CD4-positive, CD25-positive, alpha-beta regulatory T cell (primary cell): ENCODE measurements around the gene PLCXD3. TPM values are rescaled to one million over a fixed set of nuclear protein-coding genes. Genes with fewer than 3 reads are reported as not detected.
A peak's percentile ranks its signal among the peaks of the same experiment; 100 is the strongest.
"Not testable (repeated sequence)": the region's sequence is repeated elsewhere in the genome, so short reads cannot be mapped to it uniquely, and the experiment has no call there.

ENCODE experiments used
- ATAC-seq, 2 donors: fragments of 150-1000 bp; cut with Tn5 transposase; one replicate each; pipeline ENCODE4 v1.10.0; 2021; ENCODE audit warnings: low read depth in 2 of 2, moderate number of reproducible peaks in 2 of 2, moderate library complexity in 1 of 2
- DNase-seq, 3 donors: peaks; one replicate each; pipeline versions ENCODE4 v3.0.0 to v3.0.0-alpha.2; 2012 to 2022; ENCODE audit warnings: mixed read lengths in 1 of 3
- H3K27ac ChIP-seq: one replicate; pipeline ENCODE4 v1.7.0; 2013; ENCODE audit warnings: mild to moderate bottlenecking, low read length; ENCODE audit not compliant: insufficient read depth, poor library complexity, severe bottlenecking
- H3K27me3 ChIP-seq: one replicate; pipeline ENCODE4 v1.7.0; 2013; ENCODE audit warnings: low read length; ENCODE audit not compliant: control insufficient read depth, insufficient read depth
- H3K36me3 ChIP-seq: one replicate; pipeline ENCODE4 v1.7.0; 2013; ENCODE audit warnings: mild to moderate bottlenecking, low read length, moderate library complexity; ENCODE audit not compliant: control insufficient read depth, insufficient read depth
- H3K4me1 ChIP-seq: 2 replicates; pipeline ENCODE4 v1.7.0; 2013; ENCODE audit warnings: mild to moderate bottlenecking, low read length; ENCODE audit not compliant: insufficient read depth, control insufficient read depth, poor library complexity, severe bottlenecking
- H3K4me3 ChIP-seq: one replicate; pipeline ENCODE4 v1.7.0; 2013; ENCODE audit warnings: low read depth, mild to moderate bottlenecking, low read length, moderate library complexity
- H3K9me3 ChIP-seq, 2 experiments: 1 replicate in 1 of 2; 2 replicates in 1 of 2; pipeline ENCODE4 v1.7.0; 2013; ENCODE audit warnings: low read length in 2 of 2, mild to moderate bottlenecking in 1 of 2, moderate library complexity in 1 of 2; ENCODE audit not compliant: control insufficient read depth in 2 of 2
- H3K27ac Mint-ChIP-seq, 3 donors: one replicate each; pipeline ENCODE4 v1.8.0; 2020 to 2022; ENCODE audit warnings: mild to moderate bottlenecking in 3 of 3, mixed read lengths in 3 of 3, moderate library complexity in 2 of 3
- H3K27me3 Mint-ChIP-seq: one replicate; pipeline ENCODE4 v1.8.0; 2022; ENCODE audit warnings: mild to moderate bottlenecking, mixed read lengths
- H3K36me3 Mint-ChIP-seq: one replicate; pipeline ENCODE4 v1.8.0; 2020; ENCODE audit warnings: mixed read lengths
- H3K4me1 Mint-ChIP-seq, 4 donors: one replicate each; pipeline ENCODE4 v1.8.0; 2020 to 2022; ENCODE audit warnings: mixed read lengths in 4 of 4, mild to moderate bottlenecking in 1 of 4
- H3K4me3 Mint-ChIP-seq, 4 donors: one replicate each; pipeline ENCODE4 v1.8.0; 2020 to 2022; ENCODE audit warnings: mild to moderate bottlenecking in 4 of 4, mixed read lengths in 4 of 4, moderate library complexity in 3 of 4
- H3K9me3 Mint-ChIP-seq, 7 donors: one replicate each; pipeline ENCODE4 v1.8.0; 2020 to 2022; ENCODE audit warnings: mixed read lengths in 7 of 7, mild to moderate bottlenecking in 3 of 7, moderate library complexity in 2 of 7
- polyA plus RNA-seq, 4 donors: library from polyadenylated mRNA; unstranded; fragments of 300-500 nt; fragmentation: Illumina TruSeq; gene quantifications; one replicate each; pipeline ENCODE4 v1.2.3, GENCODE V29; 2021
- total RNA-seq: library from RNA; stranded (reverse); gene quantifications from one replicate; pipeline ENCODE4 v1.2.3, GENCODE V29; 2022

PLCXD3 gene
- total and polyA plus RNA-seq, 5 donors from 2014 or later, result not detected

- not testable (repeated sequence) for H3K36me3 ChIP-seq, ATAC-seq, H3K4me1 Mint-ChIP-seq, H3K27ac Mint-ChIP-seq, DNase-seq, H3K36me3 Mint-ChIP-seq, H3K9me3 ChIP-seq, H3K4me1 ChIP-seq, H3K9me3 Mint-ChIP-seq, H3K4me3 ChIP-seq, H3K27ac ChIP-seq, H3K27me3 ChIP-seq, H3K4me3 Mint-ChIP-seq, H3K27me3 Mint-ChIP-seq
Measured at GRCh38 chr5:41322826-41323225, 187.6 kb downstream of the PLCXD3 start.

DNA sequence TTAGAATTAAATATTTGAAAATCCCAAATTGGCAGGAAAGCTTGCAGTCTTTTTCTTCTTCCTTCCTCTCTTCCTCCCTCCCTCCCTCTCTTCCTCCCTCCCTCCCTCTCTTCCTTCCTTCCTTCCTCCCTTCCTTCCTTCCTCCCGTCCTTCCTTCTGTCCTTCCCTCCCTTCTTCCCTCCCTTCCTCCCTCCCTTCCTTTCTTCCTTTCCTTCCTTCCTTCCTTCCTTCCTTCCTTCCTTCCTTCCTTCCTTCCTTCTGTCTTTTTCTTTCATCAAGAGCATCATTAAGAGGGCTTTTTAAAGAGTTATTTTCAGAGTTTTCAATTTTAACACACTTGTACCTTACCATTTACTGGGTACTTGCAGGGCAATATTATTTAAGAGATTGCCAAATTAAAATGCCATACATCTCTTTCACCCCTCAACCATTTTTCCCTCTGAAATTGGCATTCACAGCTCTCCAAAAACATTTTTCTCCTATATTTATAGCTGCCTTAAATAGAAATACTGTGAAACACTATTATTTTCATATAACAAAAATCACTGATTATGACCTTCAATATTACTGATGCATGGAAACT is 197.8 kb downstream of the PLCXD3 start:
- H3K9me3 ChIP-seq, result no peaks in the 10 kb centered on the region

GRCh38 chr5:41312066-41312465 is 198.3 kb downstream of the PLCXD3 start:
- H3K27ac Mint-ChIP-seq, result no peak overlapping the region
- no peaks in the 10 kb centered on the region for H3K27me3 ChIP-seq
- H3K27ac ChIP-seq, result no peak overlapping the region
- H3K4me1 Mint-ChIP-seq, result no peaks in the 10 kb centered on the region
- peaks cover 0 to 7% (median 2%) of the 10 kb centered on the region in 7 donors for H3K9me3 Mint-ChIP-seq
- ATAC-seq (no peak), DNase-seq (no peak)
- H3K4me3 ChIP-seq, result no peak overlapping the region
- H3K36me3 ChIP-seq, result no peaks in the 10 kb centered on the region
- H3K36me3 Mint-ChIP-seq, result no peaks in the 10 kb centered on the region
- no peaks in the 10 kb centered on the region for H3K4me1 ChIP-seq
- no peaks in the 10 kb centered on the region for H3K9me3 ChIP-seq
- no peak overlapping the region for H3K4me3 Mint-ChIP-seq
- no peaks in the 10 kb centered on the region for H3K27me3 Mint-ChIP-seq

More for the DNA sequence above, 197.8 kb downstream of the PLCXD3 start:
- Mint-ChIP-seq H3K36me3 (no peaks in the 10 kb centered on the region), H3K4me1 (no peaks in the 10 kb centered on the region), H3K27me3 (no peaks in the 10 kb centered on the region), H3K9me3 (peaks cover 0 to 7% (median 2%) of the 10 kb centered on the region in 7 donors), H3K27ac (peak overlapping the region in 1 of 3 donors; percentile 81), H3K4me3 (no peak overlapping the region)
- DNase-seq (no peak), ATAC-seq (no peak)
- no peaks in the 10 kb centered on the region for H3K36me3 ChIP-seq
- no peaks in the 10 kb centered on the region for H3K27me3 ChIP-seq
- H3K27ac ChIP-seq, result no peak overlapping the region
- H3K4me1 ChIP-seq, result no peaks in the 10 kb centered on the region
- H3K4me3 ChIP-seq, result no peak overlapping the region

GRCh38 chr5:41309275-41309674 is 201.1 kb downstream of the PLCXD3 start:
- Histone ChIP-seq H3K27ac (no peak overlapping the region), H3K27me3 (no peaks in the 10 kb centered on the region), H3K36me3 (no peaks in the 10 kb centered on the region), H3K4me3 (no peak overlapping the region), H3K4me1 (no peaks in the 10 kb centered on the region), H3K9me3 (no peaks in the 10 kb centered on the region)
- H3K4me3 Mint-ChIP-seq, result no peak overlapping the region
- no peaks in the 10 kb centered on the region for H3K4me1 Mint-ChIP-seq
- no peak for DNase-seq
- ATAC-seq, result no peak
- H3K27me3 Mint-ChIP-seq, result peaks cover 4% of the 10 kb centered on the region
- no peak overlapping the region for H3K27ac Mint-ChIP-seq
- H3K9me3 Mint-ChIP-seq, result peaks cover 0 to 4% (median under 1%) of the 10 kb centered on the region in 7 donors
- no peaks in the 10 kb centered on the region for H3K36me3 Mint-ChIP-seq

DNA sequence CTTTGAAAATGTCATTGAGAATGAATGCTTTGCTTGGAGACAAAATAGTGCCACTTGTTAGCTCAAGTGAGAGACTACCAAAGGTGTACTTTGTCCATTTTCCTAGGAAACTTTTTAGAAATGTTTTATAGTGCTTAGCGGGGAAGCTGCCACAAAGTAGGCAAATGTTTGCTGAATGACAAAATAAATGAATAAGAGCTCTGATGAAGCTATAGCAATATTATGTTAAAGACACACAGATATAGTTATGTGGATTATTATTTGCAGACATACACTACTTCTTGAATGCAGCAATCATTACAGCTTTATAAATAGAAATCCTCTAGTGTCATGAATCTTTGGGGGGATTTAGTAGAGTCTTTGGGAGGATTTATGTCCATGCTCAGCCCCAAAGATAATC is 204.4 kb downstream of the PLCXD3 start:
- no peak overlapping the region for H3K4me3 ChIP-seq
- Mint-ChIP-seq H3K27ac (no peak overlapping the region), H3K9me3 (peaks cover 0 to 4% (median 0%) of the 10 kb centered on the region in 7 donors), H3K4me1 (no peaks in the 10 kb centered on the region), H3K36me3 (no peaks in the 10 kb centered on the region), H3K27me3 (peaks cover 8% of the 10 kb centered on the region), H3K4me3 (no peak overlapping the region)
- no peaks in the 10 kb centered on the region for H3K36me3 ChIP-seq
- DNase-seq, result no peak
- no peak overlapping the region for H3K27ac ChIP-seq
- no peak for ATAC-seq
- no peaks in the 10 kb centered on the region for H3K9me3 ChIP-seq
- H3K4me1 ChIP-seq, result no peaks in the 10 kb centered on the region
- H3K27me3 ChIP-seq, result no peaks in the 10 kb centered on the region

GRCh38 chr5:41305056-41305455 is 205.3 kb downstream of the PLCXD3 start:
- no peaks in the 10 kb centered on the region for H3K27me3 ChIP-seq
- no peaks in the 10 kb centered on the region for H3K9me3 ChIP-seq
- no peaks in the 10 kb centered on the region for H3K4me1 ChIP-seq
- Mint-ChIP-seq H3K4me1 (no peaks in the 10 kb centered on the region), H3K27me3 (peaks cover 8% of the 10 kb centered on the region), H3K4me3 (no peak overlapping the region), H3K27ac (no peak overlapping the region), H3K9me3 (peaks cover 0 to 5% (median 0%) of the 10 kb centered on the region in 7 donors), H3K36me3 (no peaks in the 10 kb centered on the region)
- H3K27ac ChIP-seq, result no peak overlapping the region
- no peaks in the 10 kb centered on the region for H3K36me3 ChIP-seq
- DNase-seq (no peak), ATAC-seq (no peak)
- no peak overlapping the region for H3K4me3 ChIP-seq

- Mint-ChIP-seq H3K36me3 (no peaks in the 10 kb centered on the region), H3K4me3 (no peak overlapping the region), H3K4me1 (no peaks in the 10 kb centered on the region), H3K9me3 (peaks cover 0 to 2% (median 0%) of the 10 kb centered on the region in 7 donors), H3K27me3 (no peaks in the 10 kb centered on the region), H3K27ac (no peak overlapping the region)
- H3K4me1 ChIP-seq, result no peaks in the 10 kb centered on the region
- H3K9me3 ChIP-seq, result no peaks in the 10 kb centered on the region
- no peak overlapping the region for H3K27ac ChIP-seq
- no peaks in the 10 kb centered on the region for H3K27me3 ChIP-seq
- no peak overlapping the region for H3K4me3 ChIP-seq
- ATAC-seq (no peak), DNase-seq (no peak)
- H3K36me3 ChIP-seq, result no peaks in the 10 kb centered on the region
Measured at GRCh38 chr5:41296066-41296465, 214.3 kb downstream of the PLCXD3 start.

DNA sequence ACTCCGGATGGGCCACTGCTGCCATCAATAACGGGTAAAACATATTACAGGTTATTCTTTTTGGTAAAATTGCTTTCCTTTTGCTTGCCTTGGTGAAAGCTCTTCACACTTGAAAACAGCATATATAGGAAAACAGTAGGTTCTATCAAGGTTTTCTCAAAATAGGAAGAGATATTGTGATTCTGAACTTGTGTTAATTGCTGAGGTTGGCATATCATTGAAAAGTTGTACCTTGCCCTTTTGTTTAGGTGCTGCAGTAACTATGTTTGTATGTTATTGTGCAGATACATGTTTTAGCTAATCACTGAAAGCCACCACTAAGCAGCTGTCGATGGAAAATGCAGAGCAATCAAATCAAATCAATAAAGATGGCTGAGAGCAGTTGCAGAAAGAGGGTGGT is 219.1 kb downstream of the PLCXD3 start:
- Histone ChIP-seq H3K27me3 (no peaks in the 10 kb centered on the region), H3K27ac (no peak overlapping the region), H3K4me1 (no peaks in the 10 kb centered on the region), H3K4me3 (no peak overlapping the region), H3K36me3 (no peaks in the 10 kb centered on the region), H3K9me3 (no peaks in the 10 kb centered on the region)
- no peak for DNase-seq
- no peak overlapping the region for H3K4me3 Mint-ChIP-seq
- H3K4me1 Mint-ChIP-seq, result no peaks in the 10 kb centered on the region
- H3K9me3 Mint-ChIP-seq, result peaks cover 0 to 2% (median 2%) of the 10 kb centered on the region in 7 donors
- no peak overlapping the region for H3K27ac Mint-ChIP-seq
- H3K27me3 Mint-ChIP-seq, result peaks cover 9% of the 10 kb centered on the region
- no peaks in the 10 kb centered on the region for H3K36me3 Mint-ChIP-seq
- no peak for ATAC-seq
